ENCODE data around the gene CALY.

The CALY gene

GRCh38 chr10:133293810-133294119 lies 42.9 kb downstream of the CALY start:
- TF ChIP-seq, protein P1, sequence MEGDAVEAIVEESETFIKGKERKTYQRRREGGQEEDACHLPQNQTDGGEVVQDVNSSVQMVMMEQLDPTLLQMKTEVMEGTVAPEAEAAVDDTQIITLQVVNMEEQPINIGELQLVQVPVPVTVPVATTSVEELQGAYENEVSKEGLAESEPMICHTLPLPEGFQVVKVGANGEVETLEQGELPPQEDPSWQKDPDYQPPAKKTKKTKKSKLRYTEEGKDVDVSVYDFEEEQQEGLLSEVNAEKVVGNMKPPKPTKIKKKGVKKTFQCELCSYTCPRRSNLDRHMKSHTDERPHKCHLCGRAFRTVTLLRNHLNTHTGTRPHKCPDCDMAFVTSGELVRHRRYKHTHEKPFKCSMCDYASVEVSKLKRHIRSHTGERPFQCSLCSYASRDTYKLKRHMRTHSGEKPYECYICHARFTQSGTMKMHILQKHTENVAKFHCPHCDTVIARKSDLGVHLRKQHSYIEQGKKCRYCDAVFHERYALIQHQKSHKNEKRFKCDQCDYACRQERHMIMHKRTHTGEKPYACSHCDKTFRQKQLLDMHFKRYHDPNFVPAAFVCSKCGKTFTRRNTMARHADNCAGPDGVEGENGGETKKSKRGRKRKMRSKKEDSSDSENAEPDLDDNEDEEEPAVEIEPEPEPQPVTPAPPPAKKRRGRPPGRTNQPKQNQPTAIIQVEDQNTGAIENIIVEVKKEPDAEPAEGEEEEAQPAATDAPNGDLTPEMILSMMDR (IDR thresholded peaks at IDR 0.05; ENCODE audit: insufficient read depth, low read length): no peak
- no peak for TF ChIP-seq POLR2AphosphoS5 (IDR thresholded peaks at IDR 0.05; ENCODE audit: low read depth)
- TF ChIP-seq REST (IDR thresholded peaks at IDR 0.05; ENCODE audit: insufficient replicate concordance, low read depth): no peak
- no peak for TF ChIP-seq SPI1 (IDR thresholded peaks at IDR 0.05; ENCODE audit: borderline replicate concordance, low read depth)
- no peak for TF ChIP-seq GABPA (IDR thresholded peaks at IDR 0.05; ENCODE audit: low read depth)
- H3K27me3 ChIP-seq (ENCODE audit: insufficient read depth, poor library complexity, severe bottlenecking): no peaks in the 10 kb centered on the region
- no peak for DNase-seq (ENCODE audit: low read depth in 1 of 2, low spot score in 1 of 2)
- no peak overlapping the region for H3K27ac ChIP-seq (replicated peaks)
- no peak overlapping the region for H3K4me3 ChIP-seq (replicated peaks; ENCODE audit: insufficient read depth, low read length)

GRCh38 chr10:133292919-133293809 lies 43.5 kb downstream of the CALY start:
- no peak for TF ChIP-seq GABPA (IDR thresholded peaks at IDR 0.05; ENCODE audit: low read depth)
- peak; percentile 20; the same call in 1 of the 2 replicates for TF ChIP-seq SPI1 (IDR thresholded peaks at IDR 0.05; ENCODE audit: borderline replicate concordance, low read depth)
- Histone ChIP-seq H3K4me3 (replicated peaks; ENCODE audit: insufficient read depth, low read length) (no peak overlapping the region), H3K27me3 (ENCODE audit: insufficient read depth, poor library complexity, severe bottlenecking) (no peaks in the 10 kb centered on the region), H3K27ac (replicated peaks) (no peak overlapping the region)
- no peak for DNase-seq (ENCODE audit: low read depth in 1 of 2, low spot score in 1 of 2)

DNA sequence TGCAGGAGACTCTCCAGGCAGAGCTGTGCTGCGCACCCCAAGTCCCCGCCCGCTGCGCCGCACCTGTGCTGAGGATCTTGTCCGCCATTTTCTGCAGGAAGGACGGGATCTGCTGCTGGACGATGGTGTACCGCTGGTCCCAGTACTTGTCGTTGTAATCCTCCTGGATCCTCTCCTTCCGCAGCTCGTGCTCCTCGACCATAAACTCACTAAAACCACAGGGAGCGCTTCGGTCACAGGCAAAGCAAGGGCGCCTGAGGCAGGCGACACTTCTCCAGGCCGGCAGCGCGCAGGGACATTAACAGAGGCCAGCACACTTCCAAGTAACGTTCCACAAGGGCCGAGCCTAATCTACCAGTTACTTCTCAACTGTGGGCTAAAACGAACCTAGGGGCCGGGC lies 46.9 kb downstream of the CALY start:
- no peak overlapping the region for H3K4me3 ChIP-seq (replicated peaks; ENCODE audit: insufficient read depth, low read length)
- no peak for DNase-seq (ENCODE audit: low read depth in 1 of 2, low spot score in 1 of 2)
- no peaks in the 10 kb centered on the region for H3K27me3 ChIP-seq (ENCODE audit: insufficient read depth, poor library complexity, severe bottlenecking)
- TF ChIP-seq, protein P1 (IDR thresholded peaks at IDR 0.05; ENCODE audit: insufficient read depth, low read length): no peak
- TF ChIP-seq POLR2AphosphoS5 (IDR thresholded peaks at IDR 0.05; ENCODE audit: low read depth) (no peak), REST (IDR thresholded peaks at IDR 0.05; ENCODE audit: insufficient replicate concordance, low read depth) (no peak), GABPA (IDR thresholded peaks at IDR 0.05; ENCODE audit: low read depth) (no peak), SPI1 (IDR thresholded peaks at IDR 0.05; ENCODE audit: borderline replicate concordance, low read depth) (no peak)
- no peak overlapping the region for H3K27ac ChIP-seq (replicated peaks)

DNA sequence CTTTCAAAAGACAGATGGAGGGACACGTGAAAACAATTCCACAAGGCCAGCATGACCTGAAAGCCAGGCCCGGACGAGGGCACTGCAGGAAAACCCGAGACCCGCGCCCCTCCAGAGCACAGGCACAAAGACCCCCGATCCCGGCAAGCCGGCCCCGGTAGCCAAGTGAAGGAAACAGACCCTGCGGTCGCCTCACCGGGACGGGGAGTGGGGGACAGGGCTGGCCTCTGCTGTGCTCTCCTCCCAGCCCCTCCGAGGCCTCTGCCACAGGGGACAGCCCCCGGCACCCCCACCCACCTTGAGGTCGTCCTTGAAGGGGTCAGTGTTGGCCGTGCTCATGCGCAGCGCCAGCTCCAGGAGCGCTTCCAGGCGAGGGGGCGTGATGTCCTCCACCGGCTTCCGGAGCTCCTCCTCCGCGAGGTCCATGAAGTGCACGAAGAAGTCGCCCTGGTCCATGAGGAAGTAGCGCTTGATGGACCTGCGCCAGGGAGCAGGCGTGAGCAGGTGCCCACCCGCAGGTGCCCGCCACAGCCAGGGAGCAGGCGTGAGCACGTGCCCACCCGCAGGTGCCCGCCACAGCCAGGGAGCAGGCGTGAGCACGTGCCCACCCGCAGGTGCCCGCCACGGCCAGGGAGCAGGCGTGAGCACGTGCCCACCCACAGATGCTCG lies 48.7 kb downstream of the CALY start:
- Histone ChIP-seq H3K27me3 (ENCODE audit: insufficient read depth, poor library complexity, severe bottlenecking) (no peaks in the 10 kb centered on the region), H3K27ac (replicated peaks) (no peak overlapping the region), H3K4me3 (replicated peaks; ENCODE audit: insufficient read depth, low read length) (no peak overlapping the region)
- no peak for TF ChIP-seq SPI1 (IDR thresholded peaks at IDR 0.05; ENCODE audit: borderline replicate concordance, low read depth)
- no peak for TF ChIP-seq GABPA (IDR thresholded peaks at IDR 0.05; ENCODE audit: low read depth)
- TF ChIP-seq REST (IDR thresholded peaks at IDR 0.05; ENCODE audit: insufficient replicate concordance, low read depth): no peak
- TF ChIP-seq, protein P1 (IDR thresholded peaks at IDR 0.05; ENCODE audit: insufficient read depth, low read length): no peak
- no peak for TF ChIP-seq POLR2AphosphoS5 (IDR thresholded peaks at IDR 0.05; ENCODE audit: low read depth)
- DNase-seq (ENCODE audit: low read depth in 1 of 2, low spot score in 1 of 2): no peak
